ENCODE data around the gene MKRN2OS. TPM values are rescaled to one million over a fixed set of nuclear protein-coding genes. Genes with fewer than 3 reads are reported as not detected.

MKRN2OS gene
- total RNA-seq, 1 donor from 2014 or later: 1.3 TPM

DNA sequence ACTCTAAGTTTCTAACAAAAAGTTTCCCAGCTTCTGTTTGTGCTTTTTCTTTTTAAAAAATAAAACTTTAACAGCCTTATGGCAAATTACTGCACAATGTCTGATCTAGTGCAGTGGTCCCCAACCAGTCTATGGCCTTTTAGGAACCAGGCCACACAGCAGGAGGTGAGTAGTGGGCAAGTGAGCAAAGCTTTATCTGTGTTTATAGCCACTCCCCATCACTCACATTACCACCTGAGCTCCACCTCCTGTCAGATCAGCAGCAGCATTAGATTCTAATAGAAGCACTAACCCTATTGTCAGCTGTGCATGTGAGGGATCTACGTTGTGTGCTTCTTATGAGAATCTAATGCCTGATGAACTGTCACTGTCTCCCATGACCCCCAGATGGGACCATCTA, 17.2 kb upstream of the MKRN2OS start:
- DNase-seq (ENCODE audit: low read depth): no peak
- Histone ChIP-seq H3K36me3 (ENCODE audit: control insufficient read depth, insufficient read depth, low read length) (no peaks in the 10 kb centered on the region), H3K4me3 (ENCODE audit: low read depth, low read length) (no peak overlapping the region), H3K27me3 (ENCODE audit: control insufficient read depth, insufficient read depth, low read length) (no peaks in the 10 kb centered on the region)
- TF ChIP-seq, protein P1, sequence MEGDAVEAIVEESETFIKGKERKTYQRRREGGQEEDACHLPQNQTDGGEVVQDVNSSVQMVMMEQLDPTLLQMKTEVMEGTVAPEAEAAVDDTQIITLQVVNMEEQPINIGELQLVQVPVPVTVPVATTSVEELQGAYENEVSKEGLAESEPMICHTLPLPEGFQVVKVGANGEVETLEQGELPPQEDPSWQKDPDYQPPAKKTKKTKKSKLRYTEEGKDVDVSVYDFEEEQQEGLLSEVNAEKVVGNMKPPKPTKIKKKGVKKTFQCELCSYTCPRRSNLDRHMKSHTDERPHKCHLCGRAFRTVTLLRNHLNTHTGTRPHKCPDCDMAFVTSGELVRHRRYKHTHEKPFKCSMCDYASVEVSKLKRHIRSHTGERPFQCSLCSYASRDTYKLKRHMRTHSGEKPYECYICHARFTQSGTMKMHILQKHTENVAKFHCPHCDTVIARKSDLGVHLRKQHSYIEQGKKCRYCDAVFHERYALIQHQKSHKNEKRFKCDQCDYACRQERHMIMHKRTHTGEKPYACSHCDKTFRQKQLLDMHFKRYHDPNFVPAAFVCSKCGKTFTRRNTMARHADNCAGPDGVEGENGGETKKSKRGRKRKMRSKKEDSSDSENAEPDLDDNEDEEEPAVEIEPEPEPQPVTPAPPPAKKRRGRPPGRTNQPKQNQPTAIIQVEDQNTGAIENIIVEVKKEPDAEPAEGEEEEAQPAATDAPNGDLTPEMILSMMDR (IDR thresholded peaks at IDR 0.05; ENCODE audit: insufficient read depth, low read length, poor library complexity, severe bottlenecking): no peak

DNA sequence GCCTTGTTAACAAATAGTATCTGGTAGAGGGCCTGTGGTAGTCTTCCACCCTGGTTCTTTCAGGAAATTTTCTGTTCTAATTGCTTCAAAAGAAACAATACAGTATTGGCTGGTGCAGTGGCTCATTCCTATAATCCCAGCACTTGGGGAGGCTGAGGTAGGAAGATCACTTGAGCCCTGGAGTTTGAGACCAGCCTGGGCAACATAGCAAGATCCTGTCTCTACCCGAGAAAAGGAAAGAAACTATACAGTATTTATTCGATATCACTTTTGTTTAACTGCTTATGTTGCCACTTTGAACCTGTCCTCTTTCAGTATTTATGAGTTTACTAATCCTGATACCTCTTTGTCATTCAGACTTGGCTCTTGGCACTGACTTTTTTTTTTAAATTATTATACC, 16.1 kb upstream of the MKRN2OS start:
- H3K4me3 ChIP-seq (ENCODE audit: low read depth, low read length): no peak overlapping the region
- DNase-seq (ENCODE audit: low read depth): no peak

DNA sequence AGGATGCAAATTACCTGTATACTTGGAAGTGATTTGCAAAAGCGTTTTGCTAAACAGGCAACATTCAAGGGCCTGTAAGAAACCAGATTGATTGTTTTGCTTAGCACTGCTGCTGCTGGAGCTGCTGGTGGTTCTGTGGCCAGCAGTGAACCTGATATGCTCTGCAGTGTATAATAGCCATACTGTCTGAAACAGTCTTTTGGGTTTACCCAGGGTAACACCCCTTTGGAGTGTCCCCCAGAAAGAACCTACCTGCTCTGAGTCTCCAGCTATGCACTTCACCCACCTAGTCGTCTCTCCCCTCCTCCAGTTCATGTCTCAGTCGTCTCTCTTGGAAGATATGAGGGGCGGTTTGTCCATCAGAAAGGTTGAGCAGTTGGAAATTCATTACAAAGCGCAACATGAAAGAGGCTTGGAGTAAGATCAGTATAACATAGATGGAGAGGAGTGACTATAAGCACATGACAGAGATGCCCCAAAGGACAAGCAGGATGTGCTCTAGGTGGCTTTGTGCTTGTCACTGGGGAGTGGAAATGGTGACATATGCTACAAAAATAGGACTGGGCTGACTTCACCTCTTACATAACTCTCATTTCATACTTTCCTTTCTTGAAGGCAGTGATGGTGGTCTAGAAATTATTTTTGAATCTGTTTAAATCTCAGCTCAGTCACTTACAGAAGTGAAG, 15.3 kb upstream of the MKRN2OS start:
- Histone ChIP-seq H3K27me3 (ENCODE audit: control insufficient read depth, insufficient read depth, low read length) (no peaks in the 10 kb centered on the region), H3K36me3 (ENCODE audit: control insufficient read depth, insufficient read depth, low read length) (no peaks in the 10 kb centered on the region), H3K4me3 (ENCODE audit: low read depth, low read length) (no peak overlapping the region)
- DNase-seq (ENCODE audit: low read depth): no peak
- TF ChIP-seq, protein P1 (IDR thresholded peaks at IDR 0.05; ENCODE audit: insufficient read depth, low read length, poor library complexity, severe bottlenecking): no peak

More for the DNA sequence above, 16.1 kb upstream of the MKRN2OS start:
- TF ChIP-seq, protein P1 (IDR thresholded peaks at IDR 0.05; ENCODE audit: insufficient read depth, low read length, poor library complexity, severe bottlenecking): no peak
- Histone ChIP-seq H3K27me3 (ENCODE audit: control insufficient read depth, insufficient read depth, low read length) (no peaks in the 10 kb centered on the region), H3K36me3 (ENCODE audit: control insufficient read depth, insufficient read depth, low read length) (no peaks in the 10 kb centered on the region)

DNA sequence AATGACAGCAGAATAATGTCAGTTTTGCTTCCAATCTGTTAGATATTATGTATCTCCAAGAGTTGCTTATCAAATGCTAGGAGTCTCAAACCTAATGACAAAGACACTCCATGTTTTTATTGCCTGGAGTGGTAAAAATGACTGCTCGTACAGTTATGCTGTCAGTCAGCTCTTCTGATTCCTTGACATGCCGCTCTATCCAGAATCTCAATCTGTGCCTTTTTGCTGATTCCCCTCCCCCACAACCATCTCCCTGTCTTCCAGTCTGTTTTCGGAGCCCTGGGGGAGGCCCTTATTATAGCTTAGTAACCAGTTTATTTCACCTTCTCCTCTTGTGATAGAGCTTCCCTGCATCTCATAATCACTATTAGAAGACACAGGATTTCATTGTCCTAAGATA, 14.2 kb upstream of the MKRN2OS start:
- H3K27me3 ChIP-seq (ENCODE audit: control insufficient read depth, insufficient read depth, low read length): no peaks in the 10 kb centered on the region
- no peak overlapping the region for H3K4me3 ChIP-seq (ENCODE audit: low read depth, low read length)
- DNase-seq (ENCODE audit: low read depth): no peak
- H3K36me3 ChIP-seq (ENCODE audit: control insufficient read depth, insufficient read depth, low read length): no peaks in the 10 kb centered on the region
- TF ChIP-seq, protein P1 (IDR thresholded peaks at IDR 0.05; ENCODE audit: insufficient read depth, low read length, poor library complexity, severe bottlenecking): no peak

DNA sequence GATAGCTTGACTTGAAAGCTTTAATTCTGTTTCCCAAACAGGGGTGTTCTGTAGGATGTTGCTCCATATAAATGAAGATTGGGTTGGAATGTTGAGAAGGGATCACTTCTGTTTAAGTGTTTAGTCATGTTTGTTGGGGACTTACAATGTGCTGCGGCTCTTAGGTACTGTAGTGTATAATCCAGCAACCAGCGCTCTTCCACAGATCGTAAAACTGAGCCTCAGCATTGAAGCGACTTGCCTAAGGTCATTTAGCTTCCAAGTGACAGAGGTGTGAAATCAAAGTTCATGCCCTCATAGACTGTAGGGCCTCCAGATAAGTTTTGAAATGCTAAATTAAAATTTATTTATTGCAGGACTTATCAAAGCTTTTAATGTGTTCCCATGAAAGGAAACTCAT, 13.4 kb upstream of the MKRN2OS start:
- H3K36me3 ChIP-seq (ENCODE audit: control insufficient read depth, insufficient read depth, low read length): no peaks in the 10 kb centered on the region
- H3K27me3 ChIP-seq (ENCODE audit: control insufficient read depth, insufficient read depth, low read length): no peaks in the 10 kb centered on the region
- TF ChIP-seq, protein P1 (IDR thresholded peaks at IDR 0.05; ENCODE audit: insufficient read depth, low read length, poor library complexity, severe bottlenecking): no peak
- DNase-seq (ENCODE audit: low read depth): no peak
- no peak overlapping the region for H3K4me3 ChIP-seq (ENCODE audit: low read depth, low read length)
